GM21526 (cell line): ENCODE data around the gene PLB1.

ENCODE experiments used
- ATAC-seq: cut with Tn5 transposase; IDR thresholded peaks from one replicate; pipeline ENCODE4 v1.9.1; 2021; ENCODE audit warnings: moderate library complexity; ENCODE audit not compliant: unreplicated experiment, low FRiP score

Gene PLB1

DNA sequence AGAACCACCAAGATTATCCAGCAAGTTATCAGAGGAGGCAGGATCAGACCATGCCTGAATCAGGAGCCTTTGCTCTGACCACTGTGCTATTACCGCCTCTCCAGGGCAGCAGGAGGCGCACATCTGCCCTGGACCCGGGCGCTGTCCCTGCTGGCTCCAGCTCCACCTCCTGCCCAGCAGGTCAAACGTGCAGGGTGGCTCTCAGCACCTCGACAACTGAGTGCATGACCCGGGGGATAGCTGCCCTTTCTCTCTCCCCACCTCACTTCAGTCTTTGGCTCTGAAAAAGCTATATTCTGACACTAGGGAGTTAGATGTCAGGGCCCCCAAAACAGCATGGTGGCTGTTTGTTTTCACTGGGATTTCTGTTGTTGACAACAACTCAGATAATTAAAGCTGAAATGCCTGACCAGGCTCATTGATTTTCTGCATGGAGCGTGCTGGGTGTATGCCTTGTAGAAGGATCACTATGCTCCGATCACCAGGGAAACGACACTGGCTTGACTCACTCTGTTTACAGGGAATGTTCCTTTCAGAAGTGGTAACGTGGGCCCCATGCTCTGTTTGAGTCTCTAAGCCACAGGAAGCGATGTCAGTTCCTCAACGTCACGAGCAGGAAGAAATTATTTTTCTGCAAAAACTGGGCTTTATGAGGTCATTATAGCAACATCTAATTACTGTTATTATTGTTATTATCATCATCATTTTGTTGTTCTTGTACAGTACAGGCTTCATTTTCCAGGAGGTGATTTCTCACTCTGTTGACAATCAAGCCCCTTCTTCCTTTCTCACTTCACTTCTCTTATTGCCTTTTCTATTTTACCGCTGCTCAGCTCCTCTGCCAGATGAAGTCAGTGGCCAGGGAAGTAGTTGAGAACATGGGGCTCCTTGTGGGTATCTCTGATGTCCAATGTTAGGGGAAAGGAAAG, 125.6 kb downstream of the PLB1 start:
- no peak for ATAC-seq

GRCh38 chr2:28622101-28622499, 126.2 kb downstream of the PLB1 start:
- ATAC-seq, result no peak

- ATAC-seq, result no peak
Observed at GRCh38 chr2:28623582-28624405, 127.9 kb downstream of the PLB1 start.

DNA sequence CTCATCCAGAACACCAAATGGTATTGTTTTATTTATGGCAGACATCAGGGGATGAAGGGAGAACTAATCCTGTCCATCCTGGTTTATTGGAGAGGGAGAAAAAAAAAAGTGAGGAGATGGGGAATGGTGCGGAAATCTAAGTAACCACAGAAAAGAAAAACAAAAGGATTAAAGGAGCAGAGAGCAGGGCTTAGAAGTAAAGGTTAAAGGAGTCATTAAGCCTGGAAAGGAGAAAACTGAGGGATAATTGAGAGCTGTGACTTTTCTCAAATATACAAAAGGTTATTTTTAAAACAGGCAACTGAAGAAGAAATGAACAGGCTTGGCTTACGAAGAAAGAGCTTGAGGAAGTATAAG, 128.6 kb downstream of the PLB1 start:
- no peak for ATAC-seq

DNA sequence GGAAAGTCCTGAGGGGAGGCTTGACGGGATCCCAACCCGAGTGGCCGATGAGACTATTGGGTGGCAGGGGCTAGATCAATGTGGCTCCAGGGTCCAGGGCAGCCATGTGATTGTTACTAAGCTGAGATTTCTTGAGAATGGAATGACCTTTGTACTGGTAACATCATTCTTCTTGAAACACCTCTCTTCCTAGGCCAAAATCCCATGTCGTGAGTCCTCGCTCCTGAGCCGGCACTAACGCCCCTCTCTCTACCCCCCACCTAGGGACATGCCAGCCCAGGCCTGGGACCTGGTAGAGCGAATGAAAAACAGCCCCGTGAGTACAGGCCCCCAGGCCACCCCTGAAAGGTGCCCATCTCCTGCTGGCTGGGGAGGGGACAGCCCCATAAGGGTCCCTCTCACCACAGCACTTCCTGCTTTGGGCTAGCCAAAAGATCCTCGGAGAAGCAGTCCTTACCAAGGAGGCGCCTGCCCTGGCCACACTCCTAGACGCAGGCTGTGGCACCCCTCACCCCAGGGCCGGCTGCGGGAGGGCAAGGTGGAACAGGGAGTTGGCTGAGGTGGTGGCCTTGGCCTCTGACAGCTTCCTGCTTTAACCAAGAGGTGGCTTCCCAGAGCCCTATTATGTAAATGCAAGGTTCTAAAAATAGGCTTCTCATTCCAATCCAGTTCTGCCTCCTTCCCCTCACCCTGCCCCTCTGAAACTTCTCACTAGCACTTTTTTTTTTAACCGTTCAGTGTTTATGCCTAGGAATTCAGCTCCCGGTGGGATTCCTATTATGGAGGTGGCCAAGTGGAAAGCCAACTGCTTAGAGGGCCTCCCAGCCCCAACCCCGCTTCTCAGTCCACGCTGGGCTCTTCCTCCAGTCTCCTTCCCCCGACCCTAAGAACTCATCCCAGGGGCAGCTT, 129.2 kb downstream of the PLB1 start:
- ATAC-seq, result no peak

GRCh38 chr2:28626376-28626775, 130.5 kb downstream of the PLB1 start:
- no peak for ATAC-seq

DNA sequence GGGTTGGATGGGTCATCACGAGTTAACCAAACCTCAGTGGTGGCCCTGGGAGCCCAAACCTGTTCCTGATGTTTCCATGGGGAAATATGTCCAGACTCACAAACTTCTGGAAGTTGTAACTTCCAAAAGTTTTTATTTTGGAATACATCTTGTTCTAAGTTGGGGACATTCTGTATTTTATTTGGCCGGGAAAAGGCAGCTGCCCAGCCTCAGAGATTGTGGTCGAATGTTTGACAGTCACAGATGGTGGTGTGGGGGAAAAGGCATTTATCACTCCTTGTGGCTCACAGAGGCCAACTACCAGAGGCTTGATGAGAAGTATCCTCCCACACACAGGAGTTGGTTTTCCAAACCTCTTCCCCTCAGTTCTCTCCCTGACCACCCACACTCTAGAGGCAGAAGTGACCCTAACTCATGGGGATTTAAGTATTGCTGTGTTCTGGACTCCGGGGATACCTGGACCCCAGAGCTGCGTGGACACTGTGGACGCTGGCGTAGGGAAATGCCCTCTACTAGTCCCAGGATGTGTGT, 131.1 kb downstream of the PLB1 start:
- ATAC-seq, result no peak

DNA sequence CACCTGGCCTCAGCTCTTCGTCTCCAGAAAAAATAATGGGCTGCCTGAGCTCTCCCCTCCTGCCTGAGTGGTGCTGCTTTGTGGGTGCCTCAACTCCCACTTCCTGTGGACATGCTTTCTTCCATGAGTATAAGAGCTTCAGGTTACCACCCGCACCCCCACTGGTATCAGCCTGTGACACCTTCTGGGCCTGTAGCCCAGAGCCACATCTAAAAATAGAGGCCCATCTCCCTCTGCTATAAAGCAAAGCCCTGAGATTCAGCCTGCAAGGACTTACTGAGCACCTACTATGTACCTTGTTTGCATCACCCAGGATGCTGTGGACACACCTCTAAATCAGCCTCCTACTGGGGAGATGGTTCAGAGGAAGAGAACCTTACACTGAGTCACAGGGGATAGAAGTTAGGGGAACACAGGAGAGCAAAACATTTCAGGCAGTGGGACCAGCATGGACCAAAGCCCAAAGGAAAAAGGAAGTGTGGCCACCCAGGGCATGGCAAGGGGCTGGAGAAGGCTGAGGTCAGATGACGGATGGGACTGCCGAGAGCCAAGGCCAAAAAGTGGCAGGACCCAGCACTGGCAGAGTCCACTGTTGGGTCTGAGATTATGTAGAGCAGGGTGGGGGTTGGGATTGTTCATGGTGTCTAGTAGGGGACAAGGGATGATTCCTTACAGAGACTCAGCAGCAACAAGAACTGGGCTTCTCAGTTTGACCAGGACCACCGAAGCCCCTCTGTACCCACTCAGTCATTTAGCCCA, 132.0 kb downstream of the PLB1 start:
- no peak for ATAC-seq

DNA sequence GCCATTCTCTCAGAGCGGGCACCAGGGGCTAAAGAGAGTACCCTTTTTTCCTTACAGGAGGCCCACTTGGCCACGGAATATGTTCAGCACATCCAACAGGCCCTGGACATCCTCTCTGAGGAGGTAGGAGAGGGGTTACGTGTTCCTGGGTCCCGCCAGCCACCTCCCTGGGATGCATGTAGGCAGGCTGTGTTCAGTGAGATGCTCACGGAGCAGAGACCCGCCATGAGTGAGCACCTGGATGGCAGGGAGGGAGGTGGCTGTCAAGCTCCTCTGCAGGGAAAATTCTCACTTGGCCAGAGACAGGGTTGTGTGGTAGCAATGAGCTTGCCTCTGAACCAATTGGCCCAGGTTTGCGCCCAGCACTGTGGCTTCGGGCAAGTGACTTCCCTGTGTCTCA, 132.6 kb downstream of the PLB1 start:
- ATAC-seq, result no peak

DNA sequence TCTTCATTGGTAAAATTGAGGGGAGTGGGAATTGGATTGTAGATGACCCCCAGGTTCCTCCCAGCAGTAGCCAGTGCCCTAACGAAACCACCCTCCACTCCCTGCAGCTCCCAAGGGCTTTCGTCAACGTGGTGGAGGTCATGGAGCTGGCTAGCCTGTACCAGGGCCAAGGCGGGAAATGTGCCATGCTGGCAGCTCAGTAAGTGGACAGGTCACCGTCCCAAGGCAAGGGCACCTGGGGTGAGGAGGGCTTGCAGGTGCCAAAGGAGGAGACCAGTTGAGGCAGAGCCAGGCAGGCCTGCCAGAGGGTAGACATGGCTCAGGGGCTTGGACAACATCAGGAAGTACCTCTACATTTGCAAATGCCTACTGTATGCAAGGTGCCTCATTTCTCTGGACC, 133.1 kb downstream of the PLB1 start:
- no peak for ATAC-seq

GRCh38 chr2:28629910-28630309, 134.1 kb downstream of the PLB1 start:
- ATAC-seq, result no peak

GRCh38 chr2:28630341-28630740, 134.5 kb downstream of the PLB1 start:
- ATAC-seq, result no peak

- ATAC-seq, result no peak
Observed at GRCh38 chr2:28631514-28632206, 135.8 kb downstream of the PLB1 start.

DNA sequence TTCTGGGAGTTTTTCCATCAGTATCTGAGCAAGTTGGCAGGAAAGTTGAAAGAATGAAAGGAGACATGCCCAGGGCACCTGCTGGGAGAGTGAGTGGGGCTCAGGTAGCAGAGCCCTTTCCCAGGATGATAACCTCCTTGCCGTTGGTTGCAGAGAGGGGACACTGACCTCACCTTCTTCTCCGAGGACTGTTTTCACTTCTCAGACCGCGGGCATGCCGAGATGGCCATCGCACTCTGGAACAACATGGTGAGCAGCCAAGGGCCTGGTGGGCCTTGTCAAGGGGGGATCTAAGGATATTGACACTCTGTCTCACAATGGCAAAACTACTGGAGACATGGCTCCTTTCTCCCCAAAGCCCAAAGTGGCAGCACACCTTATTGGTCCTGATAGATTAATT, 136.9 kb downstream of the PLB1 start:
- no peak for ATAC-seq

DNA sequence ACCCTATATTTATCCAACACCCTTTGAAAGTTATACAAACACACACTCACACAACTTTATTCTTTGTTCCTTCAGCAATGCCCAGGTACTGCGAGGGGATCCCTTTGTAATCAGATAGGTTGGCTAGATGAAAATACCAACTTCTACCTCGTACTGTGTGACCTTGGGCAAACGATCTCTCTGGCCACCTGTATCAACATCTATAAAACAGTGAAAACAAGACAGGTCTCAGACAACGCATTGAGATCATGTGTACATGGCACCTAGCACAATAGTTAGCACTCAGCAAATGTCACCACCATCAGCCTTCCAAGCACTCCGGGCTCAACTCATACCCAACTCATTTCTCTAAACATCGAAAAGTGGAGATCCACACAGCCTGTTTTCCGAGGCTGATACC, 137.3 kb downstream of the PLB1 start:
- ATAC-seq, result no peak

DNA sequence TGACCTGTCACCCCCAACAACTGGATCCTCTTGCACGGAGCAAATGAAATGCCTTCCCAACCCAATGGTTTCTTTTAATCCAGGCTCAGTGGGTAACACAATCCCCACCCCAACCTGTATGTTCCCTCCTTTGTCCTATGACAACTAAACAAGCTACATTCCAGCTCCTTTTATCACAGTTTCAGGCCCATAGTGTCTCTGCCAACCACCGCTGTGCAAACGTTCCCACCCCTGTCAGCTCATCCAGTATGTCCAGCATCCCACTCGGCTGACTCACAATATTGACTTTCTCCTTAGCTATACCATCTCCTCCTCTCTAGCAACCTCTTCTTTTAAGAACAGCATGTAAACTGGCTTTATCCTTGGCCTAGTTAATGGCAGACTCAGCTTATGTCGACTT, 137.9 kb downstream of the PLB1 start:
- ATAC-seq, result no peak

DNA sequence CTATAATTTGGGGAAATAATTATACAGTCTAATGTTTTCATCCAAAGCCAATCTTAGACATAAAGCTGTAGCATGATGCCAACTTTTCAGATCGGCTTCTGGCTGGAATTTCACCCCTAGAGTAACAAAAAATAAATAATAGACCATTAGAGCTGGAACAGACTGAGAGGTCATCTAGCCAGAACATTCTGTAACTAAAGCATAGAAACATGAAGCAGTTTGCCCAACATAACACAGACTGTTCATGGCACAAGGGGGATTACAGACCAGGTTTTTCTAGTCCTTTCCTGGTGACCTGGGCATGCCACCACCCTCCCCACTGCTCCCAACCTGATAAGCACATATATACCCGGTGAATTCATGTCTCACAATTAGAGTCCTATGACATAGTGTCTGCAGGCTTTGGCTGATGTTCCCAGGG, 139.3 kb downstream of the PLB1 start:
- no peak for ATAC-seq

DNA sequence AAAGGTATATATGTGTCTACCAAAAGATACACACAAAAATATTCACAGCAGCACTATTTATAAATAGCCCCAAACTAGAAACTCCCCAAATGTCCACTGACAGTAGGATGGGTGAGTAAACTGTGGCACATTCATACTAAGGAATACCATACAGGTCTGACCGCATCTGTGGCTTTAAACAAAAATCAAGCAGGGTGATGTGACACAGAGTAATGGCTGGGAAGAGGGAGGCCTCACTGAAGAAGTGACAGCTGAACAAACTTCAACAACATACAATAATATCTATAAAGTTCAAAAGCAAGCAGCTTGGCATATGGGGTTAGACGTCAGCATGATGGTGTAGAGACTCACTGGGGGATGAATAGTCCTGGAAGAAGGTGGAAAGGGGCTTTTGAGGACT, 140.6 kb downstream of the PLB1 start:
- no peak for ATAC-seq
